Trophoblast cell (in vitro differentiated cells and primary cell): ENCODE measurements around the gene TNK1.

ENCODE experiments used
- DNase-seq, 2 donors: peaks; one replicate each; pipeline ENCODE4 v3.0.0-alpha.2; 2016
- H2AFZ ChIP-seq: 2 replicates; pipeline ENCODE4 v1.6.1; 2013; ENCODE audit warnings: low read length, moderate library complexity, mild to moderate bottlenecking; ENCODE audit not compliant: insufficient read depth, poor library complexity
- H2AK5ac ChIP-seq: 2 replicates; pipeline ENCODE4 v1.6.1; 2013; ENCODE audit warnings: mild to moderate bottlenecking, low read length
- H2BK120ac ChIP-seq: 2 replicates; pipeline ENCODE4 v1.6.1; 2013; ENCODE audit warnings: low read length, mild to moderate bottlenecking, moderate library complexity; ENCODE audit not compliant: insufficient read depth, poor library complexity
- H2BK12ac ChIP-seq: 2 replicates; pipeline ENCODE4 v1.6.1; 2013; ENCODE audit warnings: mild to moderate bottlenecking, low read length, moderate library complexity
- H2BK5ac ChIP-seq: 2 replicates; pipeline ENCODE4 v1.6.1; 2013; ENCODE audit warnings: low read length, low read depth, moderate library complexity, mild to moderate bottlenecking; ENCODE audit not compliant: poor library complexity
- H3K14ac ChIP-seq: 2 replicates; pipeline ENCODE4 v1.6.1; 2013; ENCODE audit warnings: mild to moderate bottlenecking, low read length
- H3K18ac ChIP-seq: 2 replicates; pipeline ENCODE4 v1.6.1; 2013; ENCODE audit warnings: mild to moderate bottlenecking, low read length
- H3K23ac ChIP-seq: 2 replicates; pipeline ENCODE4 v1.6.1; 2013; ENCODE audit warnings: low read length
- H3K27ac ChIP-seq: 2 replicates; pipeline ENCODE4 v1.5.1; 2013; ENCODE audit warnings: low read depth, mild to moderate bottlenecking, inconsistent platforms, low read length, moderate library complexity
- H3K27me3 ChIP-seq: 2 replicates; pipeline ENCODE4 v1.6.1; 2013; ENCODE audit warnings: inconsistent platforms, mild to moderate bottlenecking, low read length, moderate library complexity; ENCODE audit not compliant: insufficient read depth
- H3K36me3 ChIP-seq, 2 experiments: 1 replicate in 1 of 2; 2 replicates in 1 of 2; pipeline ENCODE4 v1.6.1; 2013; ENCODE audit warnings: low read length in 2 of 2, mild to moderate bottlenecking in 2 of 2, moderate library complexity in 1 of 2; ENCODE audit not compliant: insufficient read depth in 2 of 2, control insufficient read depth in 1 of 2
- H3K4ac ChIP-seq: 2 replicates; pipeline ENCODE4 v1.6.1; 2013; ENCODE audit warnings: low read depth, mild to moderate bottlenecking, low read length, moderate library complexity
- H3K4me1 ChIP-seq, 2 experiments: 1 replicate in 1 of 2; 2 replicates in 1 of 2; pipeline ENCODE4 v1.6.1; 2013; ENCODE audit warnings: low read length in 2 of 2, mild to moderate bottlenecking in 2 of 2, moderate library complexity in 1 of 2; ENCODE audit not compliant: insufficient read depth in 2 of 2, control insufficient read depth in 1 of 2
- H3K4me2 ChIP-seq: 2 replicates; pipeline ENCODE4 v1.6.1; 2013; ENCODE audit warnings: inconsistent platforms, mild to moderate bottlenecking, low read length, moderate library complexity
- H3K4me3 ChIP-seq: 2 replicates; pipeline ENCODE4 v1.5.1; 2013; ENCODE audit warnings: mild to moderate bottlenecking, low read depth, low read length, inconsistent platforms
- H3K79me1 ChIP-seq: one replicate; pipeline ENCODE4 v1.6.1; 2013; ENCODE audit warnings: low read length
- H3K79me2 ChIP-seq: 2 replicates; pipeline ENCODE4 v1.6.1; 2013; ENCODE audit warnings: low read length, mild to moderate bottlenecking; ENCODE audit not compliant: control insufficient read depth, insufficient read depth, poor library complexity
- H3K9ac ChIP-seq: 2 replicates; pipeline ENCODE4 v1.6.1; 2013; ENCODE audit warnings: mild to moderate bottlenecking, low read length
- H3K9me3 ChIP-seq: 2 replicates; pipeline ENCODE4 v1.6.1; 2013; ENCODE audit warnings: low read depth, mild to moderate bottlenecking, control low read depth, inconsistent platforms, low read length; ENCODE audit not compliant: insufficient read depth
- H4K12ac ChIP-seq: 2 replicates; pipeline ENCODE4 v1.6.1; 2013; ENCODE audit warnings: low read depth, mild to moderate bottlenecking, low read length, moderate library complexity
- H4K8ac ChIP-seq: 2 replicates; pipeline ENCODE4 v1.6.1; 2013; ENCODE audit warnings: low read depth, mild to moderate bottlenecking, low read length, moderate library complexity
- H4K91ac ChIP-seq: one replicate; pipeline ENCODE4 v1.6.1; 2013; ENCODE audit warnings: low read depth, mild to moderate bottlenecking, low read length, moderate library complexity
- WGBS: extraction: QIAGEN DNeasy Blood & Tissue Kit; methylation state at CpG from one replicate; pipeline ENCODE4 v1.1.7; 2013; ENCODE audit warnings: missing lambda C conversion rate; ENCODE audit not compliant: insufficient read length, insufficient coverage; ENCODE audit errors: extremely low coverage; 5-methylcytosine and 5-hydroxymethylcytosine counted together

TNK1 gene

DNA sequence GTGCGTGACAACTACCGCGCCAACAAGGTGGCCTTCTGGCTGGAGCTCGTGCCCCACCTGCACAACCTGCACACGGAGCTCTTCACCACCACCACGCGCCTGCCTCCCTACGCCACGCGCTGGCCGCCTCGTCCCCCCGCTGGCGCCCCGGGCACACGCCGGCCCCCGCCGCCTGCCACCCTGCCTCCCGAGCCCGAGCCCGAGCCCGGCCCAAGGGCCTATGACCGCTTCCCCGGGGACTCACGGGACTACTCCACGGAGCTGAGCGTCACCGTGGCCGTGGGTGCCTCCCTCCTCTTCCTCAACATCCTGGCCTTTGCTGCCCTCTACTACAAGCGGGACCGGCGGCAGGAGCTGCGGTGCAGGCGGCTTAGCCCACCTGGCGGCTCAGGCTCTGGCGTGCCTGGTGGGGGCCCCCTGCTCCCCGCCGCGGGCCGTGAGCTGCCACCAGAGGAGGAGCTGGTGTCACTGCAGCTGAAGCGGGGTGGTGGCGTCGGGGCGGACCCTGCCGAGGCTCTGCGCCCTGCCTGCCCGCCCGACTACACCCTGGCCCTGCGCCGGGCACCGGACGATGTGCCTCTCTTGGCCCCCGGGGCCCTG, 36.3 kb downstream of the TNK1 start:
- peaks cover 0 to 2% of the 10 kb centered on the region in 2 experiments for H3K4me1 ChIP-seq
- H3K27me3 ChIP-seq = no peaks in the 10 kb centered on the region
- no peak overlapping the region for H3K23ac ChIP-seq
- H2AK5ac ChIP-seq = no peak overlapping the region
- H2BK5ac ChIP-seq = no peak overlapping the region
- no peak overlapping the region for H3K4me3 ChIP-seq
- no peak overlapping the region for H3K9ac ChIP-seq
- H3K79me1 ChIP-seq = no peaks in the 10 kb centered on the region
- H2BK120ac ChIP-seq = no peak overlapping the region
- no peak overlapping the region for H2BK12ac ChIP-seq
- no peak overlapping the region for H2AFZ ChIP-seq
- no peak overlapping the region for H3K4ac ChIP-seq
- H3K27ac ChIP-seq = no peak overlapping the region
- H4K8ac ChIP-seq = no peak overlapping the region
- H4K91ac ChIP-seq = no peak overlapping the region
- H3K4me2 ChIP-seq = no peak overlapping the region
- H3K14ac ChIP-seq = no peak overlapping the region
- no peak overlapping the region for H3K18ac ChIP-seq
- peaks cover 22 to 29% of the 10 kb centered on the region in 2 experiments for H3K36me3 ChIP-seq
- no peak overlapping the region for H4K12ac ChIP-seq
- no peak for DNase-seq
- no CpG with 5 or more reads among the region's 54 CpGs for WGBS
- no peaks in the 10 kb centered on the region for H3K79me2 ChIP-seq
- H3K9me3 ChIP-seq = no peaks in the 10 kb centered on the region

DNA sequence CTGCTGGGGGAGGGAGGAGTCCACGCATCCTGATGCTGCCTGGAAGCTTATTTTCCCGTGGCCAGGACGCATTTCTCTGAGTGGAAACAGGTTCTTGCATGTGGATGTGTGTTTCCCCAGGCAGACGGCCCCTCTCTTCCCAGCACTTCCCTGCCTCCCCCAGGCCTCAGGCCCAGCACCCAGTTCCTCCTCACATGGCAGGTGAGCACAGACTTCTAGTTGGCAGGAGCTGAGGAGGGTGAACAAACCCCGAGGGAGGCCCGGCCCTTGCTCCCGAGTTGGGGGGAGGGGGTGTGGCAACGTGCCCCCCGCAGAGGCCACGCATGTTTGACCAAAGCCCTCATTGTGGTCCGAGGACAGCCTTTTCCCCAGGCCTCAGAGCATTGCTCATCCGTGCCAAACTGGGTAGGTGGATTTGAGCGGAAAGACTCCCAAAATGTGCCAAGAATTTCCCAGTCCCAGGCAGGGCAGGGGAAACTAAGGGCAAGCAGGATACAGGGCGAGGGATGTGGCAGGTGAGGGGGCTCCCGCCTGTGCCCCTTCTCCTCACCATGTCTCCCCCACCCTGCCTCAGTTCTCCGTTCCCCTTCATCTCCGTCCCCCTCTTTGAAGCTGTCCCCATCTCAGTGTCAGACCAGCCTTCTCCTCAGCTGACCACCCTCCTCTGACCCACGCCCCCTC, 37.7 kb downstream of the TNK1 start:
- no peak overlapping the region for H4K91ac ChIP-seq
- H3K23ac ChIP-seq = no peak overlapping the region
- no peak overlapping the region for H3K9ac ChIP-seq
- no peak overlapping the region for H3K14ac ChIP-seq
- H4K8ac ChIP-seq = no peak overlapping the region
- no peaks in the 10 kb centered on the region for H3K79me2 ChIP-seq
- H2BK12ac ChIP-seq = no peak overlapping the region
- no peak overlapping the region for H3K4ac ChIP-seq
- no peak overlapping the region for H4K12ac ChIP-seq
- no peak overlapping the region for H2AFZ ChIP-seq
- no peak for DNase-seq
- no peaks in the 10 kb centered on the region for H3K27me3 ChIP-seq
- H2BK120ac ChIP-seq = no peak overlapping the region
- no peak overlapping the region for H2BK5ac ChIP-seq
- no peak overlapping the region for H3K27ac ChIP-seq
- H3K9me3 ChIP-seq = no peaks in the 10 kb centered on the region
- H3K18ac ChIP-seq = no peak overlapping the region
- no CpG with 5 or more reads among the region's 18 CpGs for WGBS
- H3K4me3 ChIP-seq = no peak overlapping the region
- peaks cover 22 to 29% of the 10 kb centered on the region in 2 experiments for H3K36me3 ChIP-seq
- no peak overlapping the region for H2AK5ac ChIP-seq
- peaks cover 0 to 2% of the 10 kb centered on the region in 2 experiments for H3K4me1 ChIP-seq
- no peak overlapping the region for H3K4me2 ChIP-seq
- H3K79me1 ChIP-seq = no peaks in the 10 kb centered on the region

DNA sequence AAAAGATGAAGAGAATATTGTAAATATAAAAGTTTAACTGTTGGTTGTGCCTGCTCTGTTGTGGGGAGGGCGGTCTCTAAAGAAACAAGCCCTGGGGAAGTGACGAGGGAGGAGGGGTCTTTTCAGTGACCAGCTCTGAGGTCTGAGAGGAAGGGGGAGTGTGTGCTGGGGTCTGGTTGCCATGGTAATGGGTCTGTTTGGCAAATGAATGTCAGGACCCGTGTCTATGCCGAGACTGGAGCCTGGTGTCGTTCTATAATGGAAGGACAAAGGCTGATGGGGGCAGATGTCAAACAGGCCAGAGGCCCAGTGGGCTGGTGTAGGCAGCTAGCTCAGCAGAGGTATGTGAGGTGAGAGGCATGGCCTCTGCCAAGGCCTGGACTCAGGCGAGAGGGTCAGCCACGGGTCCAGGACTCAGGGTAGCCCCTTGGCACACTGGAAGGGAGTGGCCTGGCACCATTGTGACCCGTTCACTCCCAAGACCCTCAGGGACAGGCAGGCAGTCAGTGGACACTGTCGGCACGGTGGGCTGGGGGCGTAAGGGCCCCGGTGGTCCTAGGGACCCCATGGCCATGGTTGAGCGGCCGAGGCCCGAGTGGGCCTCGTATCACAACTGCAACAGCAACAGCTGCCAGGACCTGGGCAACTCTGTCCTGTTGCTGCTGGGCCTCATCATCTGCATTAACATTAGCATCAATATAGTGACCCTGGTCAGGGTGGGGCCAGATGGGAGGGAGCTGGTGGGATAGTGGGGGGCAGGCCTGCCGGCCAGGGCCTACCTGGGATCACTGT, 39.1 kb downstream of the TNK1 start, which contains the start of gene SPEM1:
Gene SPEM1, plus strand, starts transcription at position 506 of the 792 bp plus-strand sequence. Its CDS starts 61 bp downstream, at position 567.
- no CpG with 5 or more reads among the region's 17 CpGs for WGBS
- H4K8ac ChIP-seq = no peak within 1 kb of the TSS

DNA sequence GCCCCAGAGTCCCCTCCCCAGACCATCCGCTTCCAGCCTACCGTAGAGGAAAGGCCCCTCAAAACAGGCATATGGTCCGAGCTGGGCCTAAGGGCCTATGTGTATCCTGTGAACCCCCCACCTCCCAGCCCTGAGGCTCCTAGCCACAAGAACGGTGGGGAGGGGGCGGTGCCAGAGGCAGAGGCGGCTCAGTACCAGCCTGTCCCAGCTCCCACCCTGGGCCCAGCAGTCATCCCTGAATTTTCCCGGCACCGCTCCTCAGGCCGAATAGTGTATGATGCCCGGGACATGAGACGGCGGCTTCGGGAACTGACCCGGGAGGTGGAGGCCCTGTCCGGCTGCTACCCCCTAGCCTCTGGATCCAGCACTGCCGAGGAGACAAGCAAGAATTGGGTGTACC, 40.3 kb downstream of the TNK1 start:
- Histone ChIP-seq H3K14ac (no peak overlapping the region), H3K27ac (no peak overlapping the region), H3K4ac (no peak overlapping the region), H3K36me3 (peaks cover 10 to 12% of the 10 kb centered on the region in 2 experiments), H4K12ac (no peak overlapping the region), H2BK120ac (no peak overlapping the region), H3K27me3 (no peaks in the 10 kb centered on the region), H3K9me3 (peaks cover 4% of the 10 kb centered on the region), H3K79me1 (no peaks in the 10 kb centered on the region), H3K23ac (no peak overlapping the region), H3K4me3 (no peak overlapping the region), H4K91ac (no peak overlapping the region), H2BK12ac (no peak overlapping the region), H4K8ac (no peak overlapping the region), H3K4me2 (no peak overlapping the region), H3K9ac (no peak overlapping the region), H3K79me2 (no peaks in the 10 kb centered on the region), H3K4me1 (peaks cover 0 to 2% of the 10 kb centered on the region in 2 experiments), H3K18ac (no peak overlapping the region), H2AK5ac (no peak overlapping the region), H2BK5ac (no peak overlapping the region), H2AFZ (no peak overlapping the region)
- DNase-seq = no peak
- no CpG with 5 or more reads among the region's 16 CpGs for WGBS

More for the DNA sequence above, 39.1 kb downstream of the TNK1 start, which contains the start of gene SPEM1:
- no peak within 1 kb of the TSS for H3K4me3 ChIP-seq
- no peak within 1 kb of the TSS for H3K18ac ChIP-seq
- no peak within 1 kb of the TSS for H2BK12ac ChIP-seq
- no peak within 1 kb of the TSS for H3K23ac ChIP-seq
- H3K9me3 ChIP-seq = peaks cover 3% of the 10 kb centered on the region
- no peaks in the 10 kb centered on the region for H3K79me1 ChIP-seq
- no peaks in the 10 kb centered on the region for H3K27me3 ChIP-seq
- no peak within 1 kb of the TSS for H3K14ac ChIP-seq
- H4K12ac ChIP-seq = no peak within 1 kb of the TSS
- H2AK5ac ChIP-seq = no peak within 1 kb of the TSS
- H3K79me2 ChIP-seq = no peaks in the 10 kb centered on the region
- no peak within 1 kb of the TSS for H3K9ac ChIP-seq
- peaks cover 0 to 2% of the 10 kb centered on the region in 2 experiments for H3K4me1 ChIP-seq
- H3K4me2 ChIP-seq = no peak within 1 kb of the TSS
- no peak within 1 kb of the TSS for H2AFZ ChIP-seq
- no peak within 1 kb of the TSS for H3K27ac ChIP-seq
- DNase-seq = no peak
- no peak within 1 kb of the TSS for H3K4ac ChIP-seq
- H3K36me3 ChIP-seq = peaks cover 18 to 21% of the 10 kb centered on the region in 2 experiments
- no peak within 1 kb of the TSS for H2BK5ac ChIP-seq
- H2BK120ac ChIP-seq = no peak within 1 kb of the TSS
- H4K91ac ChIP-seq = no peak within 1 kb of the TSS
